MM.1S (cell line): Measurements from ENCODE around the gene IMMP2L.
"Not testable (repeated sequence)": the region's sequence is repeated elsewhere in the genome, so short reads cannot be mapped to it uniquely, and the experiment has no call there.

Experiments used
- DNase-seq: peaks from one replicate; pipeline ENCODE4 v3.0.0-alpha.2; 2015
- H2AFZ ChIP-seq: fragments of 300-600 bp; sonication (generic); 2 replicates; pipeline ENCODE4 v1.6.0; 2016; ENCODE audit warnings: antibody characterized with exemption, low read length
- H3F3A ChIP-seq: fragments of 300-600 bp; sonication (generic); 2 replicates; pipeline ENCODE4 v1.6.1; 2016; ENCODE audit warnings: mild to moderate bottlenecking, antibody characterized with exemption, low read length, moderate library complexity, mixed read lengths; ENCODE audit not compliant: insufficient read depth
- H3K27ac ChIP-seq: fragments of 300-600 bp; sonication (generic); 2 replicates; pipeline ENCODE4 v1.5.1; 2016; ENCODE audit warnings: mild to moderate bottlenecking, low read length
- H3K27me3 ChIP-seq: fragments of 300-600 bp; sonication (generic); replicated peaks from 2 replicates; pipeline ENCODE4 v1.6.0; 2016; ENCODE audit warnings: low read length; ENCODE audit not compliant: insufficient read depth
- H3K36me3 ChIP-seq: fragments of 300-600 bp; sonication (generic); replicated peaks from 2 replicates; pipeline ENCODE4 v1.6.1; 2016; ENCODE audit warnings: mild to moderate bottlenecking, low read length, mixed read lengths; ENCODE audit not compliant: insufficient read depth
- H3K4me1 ChIP-seq: fragments of 300-600 bp; sonication (generic); 2 replicates; pipeline ENCODE4 v1.6.1; 2016; ENCODE audit warnings: low read length, mixed read lengths
- H3K4me2 ChIP-seq: fragments of 300-600 bp; sonication (generic); 2 replicates; pipeline ENCODE4 v1.6.0; 2016; ENCODE audit warnings: low read depth, low read length
- H3K4me3 ChIP-seq: fragments of 300-600 bp; sonication (generic); 2 replicates; pipeline ENCODE4 v1.5.1; 2016; ENCODE audit warnings: low read length, mixed read lengths
- H3K79me2 ChIP-seq: fragments of 300-600 bp; sonication (generic); 2 replicates; pipeline ENCODE4 v1.6.1; 2016; ENCODE audit warnings: mixed run types, low read length, mixed read lengths
- H3K9ac ChIP-seq: fragments of 300-600 bp; sonication (generic); 2 replicates; pipeline ENCODE4 v1.6.1; 2016; ENCODE audit warnings: low read length, mixed read lengths
- H3K9me2 ChIP-seq: fragments of 300-600 bp; sonication (generic); replicated peaks from 2 replicates; pipeline ENCODE4 v1.6.1; 2016; ENCODE audit warnings: mild to moderate bottlenecking, low read length, mixed read lengths; ENCODE audit not compliant: insufficient read depth
- H3K9me3 ChIP-seq: fragments of 300-600 bp; sonication (generic); replicated peaks from 2 replicates; pipeline ENCODE4 v1.6.1; 2016; ENCODE audit warnings: mild to moderate bottlenecking, low read length, mixed read lengths; ENCODE audit not compliant: insufficient read depth
- H4K20me1 ChIP-seq: fragments of 300-600 bp; sonication (generic); 2 replicates; pipeline ENCODE4 v1.6.1; 2016; ENCODE audit warnings: mild to moderate bottlenecking, low read length, moderate library complexity, mixed read lengths; ENCODE audit not compliant: insufficient read depth
- EZH2 ChIP-seq: fragments of 300-600 bp; sonication (generic); optimal IDR thresholded peaks from 2 replicates; pipeline ENCODE3; 2017; ENCODE audit warnings: low read depth, mild to moderate bottlenecking, antibody characterized with exemption, low read length, mixed read lengths
- EZH2phosphoT487 ChIP-seq: fragments of 300-600 bp; sonication (generic); IDR thresholded peaks from 2 replicates; pipeline ENCODE4 v1.6.1; 2018; ENCODE audit warnings: antibody characterized with exemption, low read length
- TF ChIP-seq, protein P1 (sequence below): fragments of 300-600 bp; sonication (generic); IDR thresholded peaks from 2 replicates; pipeline ENCODE4 v1.5.1; 2016; ENCODE audit warnings: antibody characterized with exemption, low read length, mixed read lengths

IMMP2L gene

DNA sequence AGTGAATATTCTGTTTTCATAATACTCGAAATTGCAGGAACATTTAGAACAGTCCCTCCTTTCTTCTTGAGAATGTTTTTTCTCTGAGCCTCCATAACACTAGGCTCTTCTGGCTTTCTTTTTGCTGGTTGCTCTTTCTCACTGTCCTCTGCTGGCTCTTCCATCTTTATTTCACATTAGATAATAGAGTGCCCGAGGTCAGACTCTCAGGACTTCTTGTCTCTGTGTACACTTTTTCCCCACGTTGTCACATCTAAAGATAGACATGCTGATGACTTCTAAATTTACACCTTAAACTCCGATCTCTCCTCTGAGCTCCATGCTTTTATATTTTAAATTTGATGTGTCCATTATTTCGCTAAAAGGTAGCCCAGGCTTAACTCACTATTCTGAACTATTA lies 486.8 kb downstream of the IMMP2L start:
- TF ChIP-seq, protein P1, sequence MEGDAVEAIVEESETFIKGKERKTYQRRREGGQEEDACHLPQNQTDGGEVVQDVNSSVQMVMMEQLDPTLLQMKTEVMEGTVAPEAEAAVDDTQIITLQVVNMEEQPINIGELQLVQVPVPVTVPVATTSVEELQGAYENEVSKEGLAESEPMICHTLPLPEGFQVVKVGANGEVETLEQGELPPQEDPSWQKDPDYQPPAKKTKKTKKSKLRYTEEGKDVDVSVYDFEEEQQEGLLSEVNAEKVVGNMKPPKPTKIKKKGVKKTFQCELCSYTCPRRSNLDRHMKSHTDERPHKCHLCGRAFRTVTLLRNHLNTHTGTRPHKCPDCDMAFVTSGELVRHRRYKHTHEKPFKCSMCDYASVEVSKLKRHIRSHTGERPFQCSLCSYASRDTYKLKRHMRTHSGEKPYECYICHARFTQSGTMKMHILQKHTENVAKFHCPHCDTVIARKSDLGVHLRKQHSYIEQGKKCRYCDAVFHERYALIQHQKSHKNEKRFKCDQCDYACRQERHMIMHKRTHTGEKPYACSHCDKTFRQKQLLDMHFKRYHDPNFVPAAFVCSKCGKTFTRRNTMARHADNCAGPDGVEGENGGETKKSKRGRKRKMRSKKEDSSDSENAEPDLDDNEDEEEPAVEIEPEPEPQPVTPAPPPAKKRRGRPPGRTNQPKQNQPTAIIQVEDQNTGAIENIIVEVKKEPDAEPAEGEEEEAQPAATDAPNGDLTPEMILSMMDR = no peak
- no peak for TF ChIP-seq EZH2
- H3K9ac ChIP-seq = no peak overlapping the region
- H3K9me3 ChIP-seq = no peaks in the 10 kb centered on the region
- H3K27me3 ChIP-seq = no peaks in the 10 kb centered on the region
- DNase-seq = no peak
- H2AFZ ChIP-seq = no peak overlapping the region
- H3K9me2 ChIP-seq = no peaks in the 10 kb centered on the region
- H3K27ac ChIP-seq = no peak overlapping the region
- no peaks in the 10 kb centered on the region for H3K79me2 ChIP-seq
- H3K4me1 ChIP-seq = peaks cover 32% of the 10 kb centered on the region
- 0 out of 2 replicates have a peak, but pooled peaks cover 1% of the 10 kb centered on the region for H3F3A ChIP-seq
- H3K4me3 ChIP-seq = no peak overlapping the region
- no peaks in the 10 kb centered on the region for H4K20me1 ChIP-seq
- no peaks in the 10 kb centered on the region for H3K36me3 ChIP-seq
- H3K4me2 ChIP-seq = no peak overlapping the region

DNA sequence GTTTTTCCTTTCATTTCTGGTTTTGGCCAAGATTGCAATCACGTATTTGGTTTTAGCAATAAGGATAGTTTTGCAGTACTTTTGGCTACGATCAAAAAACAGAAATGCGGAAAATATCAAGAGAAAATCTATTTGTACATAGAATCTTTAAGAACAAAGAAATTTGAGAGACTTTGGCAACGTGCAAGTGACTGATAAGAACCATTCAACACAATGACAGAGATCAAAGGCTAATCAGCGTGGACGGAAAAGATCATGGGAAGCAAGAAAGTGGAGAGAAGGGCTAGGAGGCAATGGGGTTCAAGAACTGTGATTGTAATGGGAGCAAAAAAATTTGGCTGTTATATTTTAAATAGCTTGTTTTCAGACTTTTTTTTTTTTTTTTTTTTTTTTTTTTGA lies 487.5 kb downstream of the IMMP2L start:
- Histone ChIP-seq H3K27ac (no peak overlapping the region), H4K20me1 (no peaks in the 10 kb centered on the region), H3K36me3 (no peaks in the 10 kb centered on the region), H3K27me3 (no peaks in the 10 kb centered on the region), H3K4me3 (no peak overlapping the region), H3K79me2 (no peaks in the 10 kb centered on the region), H3K4me1 (peaks cover 25% of the 10 kb centered on the region), H3K4me2 (no peak overlapping the region), H3K9me2 (no peaks in the 10 kb centered on the region), H3K9me3 (no peaks in the 10 kb centered on the region), H3F3A (no peaks in the 10 kb centered on the region), H3K9ac (no peak overlapping the region), H2AFZ (no peak overlapping the region)
- no peak for TF ChIP-seq EZH2phosphoT487
- TF ChIP-seq, protein P1 = no peak
- TF ChIP-seq EZH2 = no peak
- DNase-seq = no peak

DNA sequence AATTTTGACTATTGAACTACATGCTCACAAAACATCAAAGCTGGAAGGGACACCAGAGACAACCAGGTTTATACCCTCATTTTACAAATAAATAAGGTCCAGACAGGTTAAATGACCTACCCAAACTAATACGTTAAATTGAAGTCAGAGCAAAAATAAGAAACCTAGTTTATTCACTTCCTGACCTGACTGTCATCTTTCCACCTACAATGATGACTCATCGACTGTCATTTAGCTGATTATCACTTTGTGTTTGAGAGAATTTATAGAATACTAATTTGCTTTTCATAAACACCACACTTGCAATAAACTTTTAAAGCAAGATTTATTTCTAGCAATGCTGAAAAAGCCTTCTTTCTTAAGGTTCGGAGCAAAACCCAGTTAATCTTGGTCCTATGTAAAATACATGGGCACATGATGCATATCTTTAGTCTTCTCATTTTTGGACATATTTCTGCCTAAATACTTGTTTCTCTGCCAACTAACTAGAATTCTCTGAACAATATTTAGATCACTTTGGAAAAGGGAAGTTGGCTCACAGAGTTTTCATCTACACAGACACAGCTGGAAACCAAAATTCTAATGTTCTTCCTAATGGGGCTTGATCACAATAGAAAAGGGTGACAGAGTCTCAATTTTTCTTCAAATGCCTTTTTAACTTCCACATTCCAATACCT lies 488.1 kb downstream of the IMMP2L start:
- no peak for DNase-seq
- no peak overlapping the region for H3K27ac ChIP-seq
- no peak for TF ChIP-seq EZH2
- TF ChIP-seq EZH2phosphoT487 = no peak
- TF ChIP-seq, protein P1 = no peak
- H3K9ac ChIP-seq = no peak overlapping the region
- no peaks in the 10 kb centered on the region for H3K9me3 ChIP-seq
- H2AFZ ChIP-seq = no peak overlapping the region
- no peak overlapping the region for H3K4me2 ChIP-seq
- H3K79me2 ChIP-seq = no peaks in the 10 kb centered on the region
- no peaks in the 10 kb centered on the region for H3K27me3 ChIP-seq
- H3K9me2 ChIP-seq = no peaks in the 10 kb centered on the region
- H4K20me1 ChIP-seq = no peaks in the 10 kb centered on the region
- H3F3A ChIP-seq = no peaks in the 10 kb centered on the region
- peaks cover 21% of the 10 kb centered on the region for H3K4me1 ChIP-seq
- H3K36me3 ChIP-seq = no peaks in the 10 kb centered on the region
- H3K4me3 ChIP-seq = no peak overlapping the region

DNA sequence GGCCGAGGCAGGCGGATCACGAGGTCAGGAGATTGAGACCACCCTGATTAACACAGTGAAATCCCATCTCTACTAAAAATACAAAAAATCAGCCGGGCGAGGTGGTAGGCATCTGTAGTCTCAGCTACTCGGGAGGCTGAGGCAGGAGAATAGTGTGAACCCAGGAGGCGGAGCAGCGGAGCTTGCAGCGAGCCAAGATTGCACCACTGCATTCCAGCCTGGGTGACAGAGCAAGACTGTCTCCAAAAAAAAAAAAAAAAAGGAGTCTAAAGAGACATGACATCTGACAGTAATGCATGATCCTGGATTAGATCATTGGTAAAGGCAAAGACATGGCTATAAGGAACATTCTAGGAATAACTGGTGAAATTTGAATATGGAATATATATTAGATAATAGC lies 489.6 kb downstream of the IMMP2L start:
- H3K27me3 ChIP-seq, H3F3A ChIP-seq, H2AFZ ChIP-seq, DNase-seq, H3K79me2 ChIP-seq, H3K9ac ChIP-seq, H3K4me3 ChIP-seq, H3K9me3 ChIP-seq, H3K4me2 ChIP-seq, H3K27ac ChIP-seq, H4K20me1 ChIP-seq, H3K36me3 ChIP-seq, H3K9me2 ChIP-seq: not testable (repeated sequence)
- H3K4me1 ChIP-seq = peaks cover 21% of the 10 kb centered on the region
